Body of pancreas (tissue), 4 donors: ENCODE measurements around the gene TRAFD1. TPM values are rescaled to one million over a fixed set of nuclear protein-coding genes. Genes with fewer than 3 reads are reported as not detected.

Experiments
- ATAC-seq: fragments of 150-250 bp; one replicate; pipeline ENCODE4 v1.9.1; 2016
- DNase-seq, 4 donors: peaks; one replicate each; pipeline ENCODE4 v3.0.0-alpha.2; 2019
- H3K27ac ChIP-seq, 4 donors: fragments of 200-600 bp; sonication (generic); 1 replicate in 3 of 4; 2 replicates in 1 of 4; pipeline versions ENCODE4 v1.5.1 to v1.6.1; 2016 to 2019; ENCODE audit warnings: mild to moderate bottlenecking in 1 of 4, mixed read lengths in 1 of 4, moderate library complexity in 1 of 4
- H3K27me3 ChIP-seq, 2 donors: fragments of 200-600 bp; sonication (generic); one replicate each; pipeline ENCODE4 v1.6.0; 2016; ENCODE audit warnings: mild to moderate bottlenecking in 1 of 2
- H3K36me3 ChIP-seq, 2 donors: fragments of 200-600 bp; sonication (generic); replicated peaks in 1 of 2; 2 replicates each; pipeline ENCODE4 v1.5.1; 2016; ENCODE audit warnings: low read depth in 2 of 2; ENCODE audit not compliant: insufficient read depth in 1 of 2
- H3K4me1 ChIP-seq: fragments of 200-600 bp; sonication (generic); one replicate; pipeline ENCODE4 v1.6.0; 2016
- H3K4me3 ChIP-seq, 2 donors: fragments of 200-600 bp; sonication (generic); 1 replicate in 1 of 2; 2 replicates in 1 of 2; pipeline ENCODE4 v1.5.1; 2016 to 2019
- H3K9me3 ChIP-seq, 3 donors: fragments of 200-600 bp; sonication (generic); 1 replicate in 2 of 3; 2 replicates in 1 of 3; pipeline ENCODE4 v1.5.1; 2016
- POLR2A ChIP-seq, 3 donors: fragments of 450-650 bp; IDR thresholded peaks; one replicate each; pipeline ENCODE4 v1.6.1; 2016; ENCODE audit warnings: antibody characterized with exemption in 3 of 3, mild to moderate bottlenecking in 2 of 3
- WGBS, 2 donors: methylation state at CpG; one replicate each; pipeline ENCODE4 v1.1.5; 2017; 5-methylcytosine and 5-hydroxymethylcytosine counted together
- intact Hi-C: fragments of 100-400 bp; cut with DNase I; formaldehyde crosslinking; loops from one replicate; pipeline ENCODE4 v1.15.1; 2023
- total RNA-seq, 2 donors: library from RNA; depleted of rRNA; stranded (reverse); fragments of >200 nt; gene quantifications; one replicate each; pipeline ENCODE4 v1.1.0, GENCODE V29; 2016
- TF ChIP-seq, protein P1 (sequence below), 7 experiments: fragments of 450-650 bp in 4 of 7; fragments of 200-600 bp in 3 of 7; sonication (generic) in 3 of 7; IDR thresholded peaks; one replicate each; pipeline ENCODE4 v1.5.1; 2016 to 2019; ENCODE audit warnings: antibody characterized with exemption in 7 of 7

TRAFD1 gene
- total RNA-seq, 2 donors from 2014 or later: 13.2 to 15.3 TPM

DNA sequence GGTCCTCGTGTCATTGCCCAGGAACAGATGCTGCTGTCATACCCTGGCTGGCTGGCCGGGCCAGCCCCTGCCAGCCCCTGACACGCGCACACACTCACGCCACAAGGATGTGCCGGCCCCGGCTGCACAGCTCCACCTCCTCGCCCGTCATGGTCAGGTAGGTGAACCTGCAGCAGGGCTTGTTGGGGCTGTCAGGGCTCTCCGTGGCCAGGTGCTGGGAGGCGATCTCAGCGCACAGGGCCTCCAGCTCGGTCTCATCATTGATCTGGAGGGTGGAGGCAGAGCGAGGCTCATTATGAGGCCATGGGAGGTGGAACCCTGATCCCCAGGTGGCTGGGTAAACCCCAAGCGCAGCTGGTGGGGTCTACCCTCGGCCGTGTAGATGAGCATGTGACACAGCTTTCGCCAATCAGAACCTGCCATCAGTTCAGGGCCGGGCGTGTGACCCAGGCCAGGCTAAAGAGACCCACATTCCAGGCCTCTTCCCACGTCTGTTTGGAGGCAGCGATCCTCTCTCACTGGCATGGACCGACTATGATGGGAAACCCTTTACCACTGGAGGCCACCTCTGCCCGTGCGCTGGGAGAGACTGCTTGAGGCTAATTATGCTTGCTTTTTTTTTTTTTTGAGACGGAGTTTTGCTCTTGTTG, 38.8 kb downstream of the TRAFD1 start:
- Histone ChIP-seq H3K27ac (no peak overlapping the region), H3K4me3 (no peak overlapping the region), H3K27me3 (no peaks in the 10 kb centered on the region), H3K4me1 (no peaks in the 10 kb centered on the region), H3K36me3 (peaks cover 0 to 5% of the 10 kb centered on the region in 2 donors), H3K9me3 (no peaks in the 10 kb centered on the region)
- ATAC-seq (no peak), DNase-seq (no peak)
- intact Hi-C loops: no loop called here
- no peak for TF ChIP-seq POLR2A (IDR thresholded peaks at IDR 0.05)
- TF ChIP-seq, protein P1, sequence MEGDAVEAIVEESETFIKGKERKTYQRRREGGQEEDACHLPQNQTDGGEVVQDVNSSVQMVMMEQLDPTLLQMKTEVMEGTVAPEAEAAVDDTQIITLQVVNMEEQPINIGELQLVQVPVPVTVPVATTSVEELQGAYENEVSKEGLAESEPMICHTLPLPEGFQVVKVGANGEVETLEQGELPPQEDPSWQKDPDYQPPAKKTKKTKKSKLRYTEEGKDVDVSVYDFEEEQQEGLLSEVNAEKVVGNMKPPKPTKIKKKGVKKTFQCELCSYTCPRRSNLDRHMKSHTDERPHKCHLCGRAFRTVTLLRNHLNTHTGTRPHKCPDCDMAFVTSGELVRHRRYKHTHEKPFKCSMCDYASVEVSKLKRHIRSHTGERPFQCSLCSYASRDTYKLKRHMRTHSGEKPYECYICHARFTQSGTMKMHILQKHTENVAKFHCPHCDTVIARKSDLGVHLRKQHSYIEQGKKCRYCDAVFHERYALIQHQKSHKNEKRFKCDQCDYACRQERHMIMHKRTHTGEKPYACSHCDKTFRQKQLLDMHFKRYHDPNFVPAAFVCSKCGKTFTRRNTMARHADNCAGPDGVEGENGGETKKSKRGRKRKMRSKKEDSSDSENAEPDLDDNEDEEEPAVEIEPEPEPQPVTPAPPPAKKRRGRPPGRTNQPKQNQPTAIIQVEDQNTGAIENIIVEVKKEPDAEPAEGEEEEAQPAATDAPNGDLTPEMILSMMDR (IDR thresholded peaks at IDR 0.05): no peak
- 94 to 96% methylated on average over 14 to 25 of the region's 26 CpGs for WGBS, 2 donors

DNA sequence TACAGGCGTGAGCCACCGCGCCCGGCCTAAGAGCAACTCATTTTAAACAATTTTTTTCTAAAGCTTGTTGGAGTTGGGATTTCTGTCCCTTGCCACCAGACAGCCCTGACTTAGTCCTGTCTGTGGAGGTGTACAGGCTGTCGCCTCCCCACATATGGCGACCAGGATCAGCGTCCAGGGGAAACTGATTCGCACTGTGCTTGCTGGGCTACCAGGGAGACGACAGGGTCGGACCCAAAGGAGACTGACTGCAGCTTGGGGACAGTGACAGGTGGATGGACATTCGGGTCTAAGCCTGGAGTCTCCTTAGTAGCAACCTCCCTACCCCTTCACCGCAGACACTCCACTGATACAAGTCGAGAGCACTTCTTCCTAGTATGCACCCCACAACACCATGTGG, 40.3 kb downstream of the TRAFD1 start:
- no peaks in the 10 kb centered on the region for H3K27me3 ChIP-seq
- H3K4me1 ChIP-seq: no peaks in the 10 kb centered on the region
- H3K36me3 ChIP-seq: no peaks in the 10 kb centered on the region
- no peaks in the 10 kb centered on the region for H3K9me3 ChIP-seq
- TF ChIP-seq POLR2A (IDR thresholded peaks at IDR 0.05): no peak
- TF ChIP-seq, protein P1 (IDR thresholded peaks at IDR 0.05): no peak
- DNase-seq (no peak), ATAC-seq (no peak)
- no peak overlapping the region for H3K27ac ChIP-seq
- no peak overlapping the region for H3K4me3 ChIP-seq
- intact Hi-C loops: no loop called here
- 94 to 96% methylated on average over 12 to 13 of the region's 13 CpGs for WGBS, 2 donors

DNA sequence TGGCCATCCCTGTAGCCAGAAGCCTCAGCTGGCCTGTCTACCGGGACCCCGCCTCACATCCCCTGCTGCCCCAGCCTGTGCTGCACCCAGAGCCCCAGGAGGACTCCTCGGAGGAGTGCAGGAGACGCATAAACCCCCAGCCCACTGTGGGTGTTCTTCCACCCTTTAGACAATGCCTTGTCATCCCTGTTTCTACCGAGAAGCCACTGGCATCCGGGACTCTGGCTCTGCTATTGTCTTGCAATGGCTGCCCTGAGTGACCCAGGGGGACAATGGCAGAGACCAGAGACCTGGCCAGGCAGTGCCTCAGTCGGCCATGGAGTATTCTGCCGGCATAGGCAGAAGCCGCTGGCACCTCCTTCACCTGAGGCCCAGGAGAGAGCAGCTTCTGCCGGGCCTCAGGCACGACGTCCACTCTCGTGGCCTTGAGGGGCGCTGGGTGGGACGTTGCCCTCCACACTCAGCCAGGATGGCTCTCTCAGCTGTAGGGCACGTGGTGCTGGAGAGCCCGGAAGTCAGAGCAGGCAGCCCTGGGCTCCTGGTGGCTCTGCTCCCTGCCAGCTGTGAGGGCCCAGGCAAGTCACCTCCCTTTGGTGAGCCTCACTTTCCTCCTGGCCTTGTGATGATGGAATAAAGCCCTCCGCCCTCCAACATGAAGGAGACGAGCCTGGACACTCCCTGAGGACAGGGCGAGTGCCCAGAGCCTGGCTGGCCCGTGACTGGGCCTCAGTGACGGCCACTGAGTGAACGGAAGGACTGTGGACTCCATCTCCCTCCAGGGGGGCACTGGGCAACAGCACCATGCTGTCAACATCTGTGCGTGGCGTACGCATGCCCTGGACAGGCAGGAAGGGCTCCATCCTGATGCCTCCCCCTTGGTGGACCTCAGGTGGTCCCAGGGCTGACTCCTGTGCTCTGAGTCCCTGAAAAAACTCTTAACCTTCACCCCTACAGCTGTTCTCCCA, 41.0 kb downstream of the TRAFD1 start:
- intact Hi-C loops: no loop called here
- no peaks in the 10 kb centered on the region for H3K4me1 ChIP-seq
- ATAC-seq (no peak), DNase-seq (no peak)
- no peaks in the 10 kb centered on the region for H3K27me3 ChIP-seq
- TF ChIP-seq POLR2A (IDR thresholded peaks at IDR 0.05): no peak
- TF ChIP-seq, protein P1 (IDR thresholded peaks at IDR 0.05): no peak
- H3K36me3 ChIP-seq: no peaks in the 10 kb centered on the region
- H3K4me3 ChIP-seq: no peak overlapping the region
- WGBS, 2 donors: 95 to 100% methylated on average over 2 to 25 of the region's 26 CpGs
- H3K9me3 ChIP-seq: no peaks in the 10 kb centered on the region
- H3K27ac ChIP-seq: no peak overlapping the region

DNA sequence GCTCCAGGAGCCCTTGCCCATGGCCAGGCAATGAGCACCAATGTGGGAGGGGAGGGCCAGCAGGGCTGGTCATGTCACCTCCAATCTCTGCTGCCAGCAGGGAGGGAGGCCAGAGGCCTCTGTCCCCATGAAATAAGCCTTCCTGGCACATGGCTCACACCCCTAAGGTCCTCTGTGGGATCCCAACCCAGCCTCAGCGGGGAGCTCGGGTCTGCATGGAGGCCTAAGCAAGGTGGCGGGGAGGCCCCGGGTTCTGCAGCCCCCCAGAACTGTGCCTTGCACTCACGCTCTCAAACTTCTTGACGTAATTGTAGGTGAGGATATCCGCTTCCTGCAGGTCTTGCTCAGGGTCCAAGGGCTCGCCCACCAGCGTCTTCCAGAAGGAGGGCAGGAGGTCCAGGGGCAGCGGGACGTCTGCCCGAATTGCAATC, 41.7 kb downstream of the TRAFD1 start:
- Histone ChIP-seq H3K4me3 (no peak overlapping the region), H3K27me3 (no peaks in the 10 kb centered on the region), H3K36me3 (peaks cover 0 to 1% of the 10 kb centered on the region in 2 donors), H3K27ac (no peak overlapping the region), H3K4me1 (no peaks in the 10 kb centered on the region), H3K9me3 (no peaks in the 10 kb centered on the region)
- ATAC-seq (no peak), DNase-seq (no peak)
- intact Hi-C loops: no loop called here
- TF ChIP-seq POLR2A (IDR thresholded peaks at IDR 0.05): no peak
- TF ChIP-seq, protein P1 (IDR thresholded peaks at IDR 0.05): no peak
- 98 to 100% methylated on average over 5 to 12 of the region's 12 CpGs for WGBS, 2 donors
